Measurements from ENCODE around the gene E2F2.
"Not testable (repeated sequence)": the region's sequence is repeated elsewhere in the genome, so short reads cannot be mapped to it uniquely, and the experiment has no call there.

E2F2 gene

DNA sequence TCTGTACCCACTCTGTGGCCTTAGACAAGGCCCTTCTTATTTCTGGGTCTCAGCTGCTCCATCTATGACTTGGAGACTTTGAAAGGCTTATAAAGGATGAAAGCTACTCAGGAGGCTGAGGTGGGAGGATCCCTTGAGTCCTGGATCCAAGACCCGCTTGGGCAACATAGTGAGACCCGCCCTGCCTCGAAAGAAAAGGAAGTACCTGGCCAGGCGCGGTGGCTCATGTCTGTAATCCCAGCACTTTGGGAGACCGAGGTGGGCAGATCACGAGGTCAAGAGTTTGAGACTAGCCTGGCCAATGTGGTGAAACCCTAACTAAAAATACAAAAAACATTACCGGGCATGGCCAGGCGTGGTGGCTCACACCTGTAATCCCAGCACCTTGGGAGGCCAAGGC lies 14.8 kb upstream of the E2F2 start:
- DNase-seq: no peak

DNA sequence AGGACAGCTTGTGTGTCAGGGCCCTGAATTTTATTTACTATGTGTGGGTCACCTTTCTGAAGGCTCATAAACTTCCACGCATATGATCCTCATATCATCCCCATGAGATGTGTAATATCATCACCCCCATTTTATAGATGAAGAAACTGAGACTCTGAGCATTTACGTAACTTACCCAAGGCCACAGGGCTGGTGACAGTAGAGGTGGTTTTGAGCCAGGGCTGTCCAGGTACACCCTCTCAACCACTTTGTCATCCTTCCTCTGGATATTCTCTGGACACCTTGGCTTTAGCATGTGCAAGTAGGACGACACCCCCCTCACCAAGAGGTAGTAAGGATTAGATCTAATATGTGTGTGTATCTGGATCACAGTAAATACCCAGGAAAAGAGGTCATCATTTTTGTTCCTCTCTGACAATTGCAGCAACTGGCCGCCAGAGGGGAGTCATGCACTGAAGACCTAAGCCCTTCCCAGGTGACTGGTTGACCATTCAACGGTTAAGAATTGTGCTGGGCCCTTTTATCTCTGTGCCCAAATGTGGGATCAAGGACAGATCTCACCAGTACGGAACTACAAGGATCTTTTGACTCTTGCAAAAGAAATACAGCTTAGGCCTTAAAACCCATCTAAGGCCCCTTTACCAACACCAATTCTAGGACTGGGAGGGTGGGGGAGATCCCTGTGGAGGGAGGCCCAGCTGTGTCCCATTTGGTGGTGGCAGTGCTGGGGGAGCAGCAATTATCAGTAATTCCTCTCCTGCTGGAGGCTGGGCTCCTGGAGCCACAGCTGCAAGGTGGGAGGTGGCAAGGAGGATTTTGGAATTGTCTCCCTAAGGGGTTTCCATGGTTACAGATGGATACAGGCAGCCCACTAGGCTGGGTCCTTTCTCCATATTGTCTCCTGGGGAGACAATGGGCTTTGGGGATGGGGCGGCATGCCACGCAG lies 13.7 kb upstream of the E2F2 start:
- DNase-seq: peak; percentile 87

DNA sequence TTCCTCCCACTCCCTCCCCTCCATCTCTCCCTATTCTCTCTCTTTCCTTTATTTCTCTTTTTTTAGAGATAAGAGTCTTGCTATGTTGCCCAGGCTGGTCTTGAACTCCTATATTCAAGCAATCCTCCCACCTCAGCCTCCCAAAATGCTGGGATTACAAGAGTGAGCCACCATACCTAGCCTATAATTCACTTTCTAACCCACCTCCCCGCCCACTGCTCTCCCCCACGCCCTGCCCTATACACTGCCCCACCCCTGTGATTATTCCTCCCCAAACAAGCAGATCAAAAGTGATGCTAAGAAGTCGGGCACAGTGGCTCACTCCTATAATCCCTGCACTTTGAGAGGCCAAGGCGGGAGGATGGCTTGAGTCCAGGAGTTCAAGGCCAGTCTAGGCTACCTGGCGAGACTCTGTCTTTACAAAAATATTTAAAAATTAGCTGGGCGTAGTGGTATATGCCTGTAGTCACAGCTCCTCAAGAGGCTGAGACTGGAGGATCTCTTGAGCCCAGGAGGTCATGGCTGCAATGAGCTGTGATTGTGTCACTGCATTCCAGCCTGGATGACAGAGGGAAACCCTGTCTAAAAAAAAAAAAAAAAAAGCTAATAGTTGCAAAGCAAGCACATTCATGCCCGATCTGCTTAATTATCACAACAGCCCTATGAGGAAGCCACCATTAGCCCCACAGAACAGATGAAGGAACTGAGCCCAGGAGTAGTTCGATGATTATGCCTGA lies 12.8 kb upstream of the E2F2 start:
- no peak for DNase-seq

DNA sequence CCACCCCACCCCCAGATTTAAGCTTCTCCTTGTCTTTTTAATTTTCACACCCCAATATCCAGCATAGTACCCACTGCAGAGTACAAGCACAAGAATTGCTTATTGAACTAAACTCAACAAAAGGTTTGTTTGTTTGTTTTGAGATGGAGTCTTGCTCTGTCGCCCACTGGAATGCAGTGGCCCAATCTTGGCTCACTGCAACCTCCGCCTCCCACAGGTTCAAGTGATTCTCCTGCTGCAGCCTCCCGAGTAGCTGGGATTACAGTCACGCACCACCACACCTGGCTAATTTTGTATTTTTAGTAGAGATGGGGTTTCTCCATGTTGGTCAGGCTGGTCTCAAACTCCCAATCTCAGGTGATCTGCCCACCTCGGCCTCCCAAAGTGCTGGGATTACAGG lies 11.9 kb upstream of the E2F2 start:
- not testable (repeated sequence) for DNase-seq

DNA sequence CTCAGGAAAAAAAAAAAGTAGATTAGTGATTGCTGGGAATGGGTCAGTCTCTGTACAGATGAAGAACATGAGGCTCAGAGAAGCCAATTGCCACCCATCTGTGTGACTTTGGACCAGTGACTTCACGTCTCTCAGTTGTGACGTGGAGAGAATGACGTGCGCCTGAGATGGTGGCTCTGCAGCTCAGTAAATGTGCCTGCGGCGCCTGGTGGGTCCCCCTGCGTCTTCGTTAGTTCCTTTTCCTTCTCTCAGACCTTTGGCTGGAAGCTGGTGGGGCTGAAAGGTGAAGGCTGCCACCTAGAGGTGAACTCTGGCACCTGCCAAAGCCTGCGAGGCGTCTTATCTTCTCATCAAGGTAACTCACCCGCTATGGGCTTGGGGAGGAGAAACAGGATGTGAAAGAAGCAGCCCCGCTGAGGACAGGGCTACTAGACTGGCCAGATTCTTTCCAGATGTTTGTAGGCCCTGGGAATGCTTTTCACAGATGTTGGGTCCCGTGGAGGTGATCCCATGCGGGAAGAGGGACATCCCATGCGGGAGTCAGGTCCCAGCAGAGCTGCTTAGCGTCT lies 8.7 kb upstream of the E2F2 start:
- peak; percentile 96 for DNase-seq

DNA sequence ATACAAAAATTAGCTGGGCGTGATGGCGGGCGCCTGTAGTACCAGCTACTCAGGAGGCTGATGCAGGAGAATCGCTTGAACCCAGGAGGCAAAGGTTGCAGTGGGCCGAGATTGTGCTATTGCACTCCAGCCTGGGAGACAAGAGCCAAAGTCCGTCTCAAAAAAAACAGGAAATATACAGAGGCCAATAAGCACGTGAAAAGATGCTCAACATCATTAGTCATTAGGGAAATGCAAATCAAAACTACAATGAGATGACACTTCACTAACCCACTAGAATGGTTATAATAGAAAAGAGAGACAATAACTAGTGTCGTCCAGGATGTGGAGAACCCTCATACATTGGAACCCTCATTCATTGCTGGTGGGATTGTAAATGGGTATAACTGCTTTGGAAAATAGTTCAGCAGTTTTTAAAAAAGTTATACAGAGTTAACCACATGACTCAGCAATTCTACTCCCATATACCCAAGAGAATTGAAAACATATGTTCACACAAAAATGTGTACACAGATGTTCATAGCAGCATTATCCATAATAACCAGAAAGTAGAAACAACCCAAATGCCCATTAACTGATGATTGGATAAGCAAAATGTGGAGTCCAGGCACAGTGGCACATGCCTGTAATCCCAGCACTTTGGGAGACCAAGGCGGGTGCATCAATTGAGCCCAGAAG lies 6.4 kb upstream of the E2F2 start:
- DNase-seq: no peak

DNA sequence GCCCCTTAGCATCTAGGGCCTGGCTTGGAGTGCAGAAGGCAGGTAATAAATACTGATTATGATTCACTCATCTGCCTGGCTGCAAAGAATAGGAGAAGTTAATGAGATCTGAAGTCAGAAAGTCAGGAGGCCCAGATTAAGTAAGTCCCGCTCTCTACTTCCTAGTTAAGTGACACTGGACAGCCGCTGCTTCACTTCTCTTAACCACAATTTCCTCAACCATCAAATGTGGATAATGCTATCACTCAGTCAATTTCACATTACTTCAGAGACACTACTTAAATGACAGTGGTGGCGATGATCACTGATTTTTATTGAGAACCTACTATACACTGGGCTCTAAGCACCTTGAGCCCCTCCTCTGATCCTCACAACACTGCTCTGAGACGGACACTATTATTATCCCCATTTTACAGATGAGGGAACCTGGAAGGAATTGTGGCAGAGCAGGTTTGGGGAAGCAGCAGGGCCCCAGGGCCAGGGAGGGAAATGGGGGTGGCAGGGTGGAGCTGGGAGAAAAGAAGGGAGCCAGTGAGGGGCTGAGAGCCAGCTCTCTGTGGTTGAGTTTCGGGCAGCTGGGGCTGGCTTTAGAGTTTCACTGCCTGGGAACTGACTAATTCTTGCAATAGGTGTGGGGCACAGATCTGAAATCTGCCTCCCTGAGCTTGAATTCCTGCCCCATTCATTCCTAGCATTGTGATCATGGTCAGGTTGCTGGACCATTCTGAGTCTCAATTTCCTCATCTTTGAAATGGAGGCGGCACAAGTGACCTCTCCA lies 2.4 kb upstream of the E2F2 start:
- no peak for DNase-seq

DNA sequence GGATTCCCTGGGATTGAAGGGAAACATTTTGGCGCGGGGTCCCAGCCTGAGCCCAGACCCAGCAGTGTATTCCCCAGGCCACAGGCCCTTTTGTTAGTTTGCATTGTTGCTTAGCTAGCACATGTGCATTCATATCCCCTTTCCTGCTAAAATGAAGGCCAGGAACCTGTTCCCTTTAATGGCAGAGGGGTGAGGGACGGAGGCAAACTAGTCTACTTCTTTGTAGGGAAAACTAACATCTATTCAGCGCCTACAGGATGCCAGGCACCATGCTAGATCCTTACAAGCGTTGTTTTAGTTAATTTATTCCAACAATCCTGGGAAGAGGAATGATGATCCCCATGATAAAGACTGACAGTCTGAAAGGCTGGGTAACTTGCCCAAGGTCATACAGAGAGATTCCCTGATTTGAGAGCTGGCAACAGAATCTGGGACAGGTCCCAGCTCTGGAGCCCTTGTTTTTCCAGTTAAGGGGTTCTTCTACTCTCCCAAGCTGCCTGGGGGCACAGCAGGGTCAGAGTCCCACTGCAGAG lies 595 bp upstream of the E2F2 start:
- DNase-seq: no peak

DNA sequence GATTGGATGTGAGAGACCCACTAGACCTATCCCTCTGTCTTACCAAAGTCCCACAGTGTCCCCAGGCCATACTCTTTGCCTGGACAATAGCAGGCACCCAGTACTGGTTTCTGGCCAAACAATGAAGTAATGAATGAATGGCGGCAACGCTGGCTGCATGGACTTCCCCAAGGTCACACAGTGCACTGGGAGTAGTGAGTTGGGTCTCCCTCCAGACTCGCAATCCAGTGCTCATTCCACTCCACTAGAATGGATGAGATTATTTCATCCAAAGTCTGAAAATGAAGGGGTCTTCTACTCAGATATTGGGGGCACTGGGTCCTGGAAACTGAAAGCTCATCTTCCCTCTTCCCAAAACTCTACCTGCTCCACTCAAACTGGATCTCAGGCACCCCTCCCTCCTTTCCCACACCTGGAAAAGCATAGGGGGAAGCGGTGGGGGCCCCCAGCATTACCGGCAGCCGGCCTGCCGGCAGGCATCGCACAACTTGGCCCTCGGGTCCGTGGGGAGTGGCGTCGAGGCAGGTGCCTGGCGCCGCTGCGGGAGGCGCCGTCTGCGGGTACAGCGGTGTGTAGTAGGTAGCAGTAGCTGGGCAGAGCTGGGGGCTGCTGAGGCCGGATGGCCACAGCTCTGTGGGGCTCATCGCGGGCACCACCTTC lies 816 bp downstream of the E2F2 start:
- no peak for DNase-seq

DNA sequence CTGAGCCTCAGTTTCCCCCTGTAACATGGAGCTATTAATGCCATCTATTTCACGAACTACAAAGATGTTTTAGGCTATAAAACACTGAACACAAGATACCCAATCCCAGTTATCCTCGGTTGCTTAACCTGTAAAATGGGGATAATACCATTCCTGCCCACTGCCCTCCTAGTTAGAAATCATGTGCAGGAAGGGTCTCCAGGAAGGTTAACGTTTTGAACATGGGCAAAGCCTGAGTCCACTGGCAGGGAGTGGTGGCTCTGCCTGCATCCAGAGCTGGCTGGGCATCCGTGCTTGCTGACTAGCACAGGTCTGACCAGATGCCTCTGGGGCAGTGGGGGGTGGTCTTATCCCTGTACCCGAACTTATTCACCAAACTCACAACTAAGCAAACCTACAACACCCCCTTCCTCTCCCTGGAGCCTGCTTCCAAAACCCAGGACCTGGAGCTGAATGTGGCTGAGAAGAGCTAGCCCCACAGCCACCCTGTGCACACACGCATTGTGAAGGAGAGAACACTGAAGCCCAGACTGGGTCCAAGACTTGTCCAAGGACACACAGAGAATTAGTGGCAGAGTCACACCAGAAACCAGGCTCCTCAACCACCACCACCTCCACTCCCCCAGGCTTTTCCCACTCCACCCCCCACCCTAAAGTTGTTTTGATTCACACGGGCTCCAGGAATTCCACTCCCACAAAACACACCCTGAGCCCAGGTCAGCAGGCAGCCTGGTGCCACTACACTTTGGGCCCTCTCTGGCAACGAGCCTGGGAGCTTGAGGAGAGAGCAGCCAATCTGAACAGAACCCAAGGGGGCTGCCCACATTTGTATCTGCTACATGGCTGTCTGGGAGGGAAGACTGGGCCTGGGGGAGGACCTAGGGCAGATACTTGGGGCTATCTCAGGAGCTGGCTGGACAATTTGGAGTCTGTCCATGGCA lies 1.6 kb downstream of the E2F2 start:
- no peak for DNase-seq

DNA sequence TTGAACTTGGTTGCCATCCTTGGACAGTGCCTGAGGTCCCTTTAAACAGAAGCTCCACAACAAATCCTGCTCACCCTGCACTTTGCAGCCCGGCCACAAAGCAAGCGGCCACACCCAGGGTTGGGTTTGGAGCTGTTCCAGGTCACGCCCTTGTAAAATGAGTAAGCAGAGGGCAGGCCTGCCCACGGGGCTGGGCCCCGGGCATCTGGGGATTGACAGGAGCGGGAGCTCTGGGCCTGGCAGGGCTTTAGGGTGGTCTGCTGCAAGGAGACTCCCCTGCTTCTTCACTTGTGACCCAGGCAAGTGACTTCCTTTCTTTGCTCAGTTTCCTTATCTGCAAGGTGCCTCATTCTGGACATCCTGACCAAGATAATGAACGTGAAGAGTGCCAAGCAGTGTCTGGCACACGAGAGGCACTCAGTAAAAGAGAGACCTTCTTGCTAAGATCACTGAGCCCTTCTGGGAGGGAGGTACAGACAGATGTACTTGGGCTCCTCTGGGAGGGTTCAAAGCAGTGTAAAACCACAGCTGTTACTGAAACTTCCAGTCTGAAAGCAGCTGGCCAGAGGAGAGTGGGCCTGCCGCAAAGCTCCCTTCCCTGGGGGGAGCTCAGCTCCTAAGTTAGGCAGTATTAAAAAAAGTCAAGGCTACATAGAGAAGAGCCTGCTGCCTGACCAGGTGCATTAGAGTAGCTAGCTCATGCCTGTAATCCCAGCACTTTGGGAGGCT lies 2.6 kb downstream of the E2F2 start:
- peak; percentile 89 for DNase-seq

DNA sequence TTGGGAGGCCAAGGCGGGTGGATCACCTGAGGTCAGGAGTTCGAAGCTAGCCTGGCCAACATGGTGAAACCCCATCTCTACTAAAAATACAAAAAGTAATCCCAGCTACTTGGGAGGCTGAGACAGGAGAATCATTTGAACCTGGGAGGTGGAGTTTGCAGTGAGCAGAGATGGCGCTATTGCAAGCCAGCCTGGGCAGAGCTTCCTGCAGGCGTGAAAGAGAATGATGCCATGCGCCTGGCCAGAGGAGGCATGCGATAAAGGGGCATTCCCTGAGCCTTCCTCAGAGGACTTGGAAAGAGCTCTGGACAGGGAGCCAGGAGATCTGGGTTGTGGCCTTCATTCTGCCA lies 3.2 kb downstream of the E2F2 start:
- DNase-seq: no peak

DNA sequence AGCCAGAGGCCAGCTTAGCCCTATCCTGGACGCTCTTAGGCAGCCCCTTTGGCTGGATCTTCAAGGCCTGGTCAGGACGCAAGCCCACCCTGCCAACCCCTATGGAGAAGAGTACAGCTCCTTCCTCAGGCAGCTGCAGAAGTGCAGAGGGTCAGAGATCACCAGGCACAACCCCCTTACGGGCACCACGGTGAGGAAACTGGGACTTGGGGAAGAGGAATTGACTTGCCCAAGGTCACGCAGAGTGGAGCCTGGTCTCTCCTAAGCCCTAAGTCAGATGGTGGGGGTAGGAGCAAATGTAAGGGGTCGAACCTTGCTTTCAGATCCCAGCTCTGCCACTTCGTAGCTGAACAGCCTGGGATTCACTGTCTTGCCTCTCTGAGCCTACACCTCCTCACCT lies 3.7 kb downstream of the E2F2 start:
- DNase-seq: no peak

DNA sequence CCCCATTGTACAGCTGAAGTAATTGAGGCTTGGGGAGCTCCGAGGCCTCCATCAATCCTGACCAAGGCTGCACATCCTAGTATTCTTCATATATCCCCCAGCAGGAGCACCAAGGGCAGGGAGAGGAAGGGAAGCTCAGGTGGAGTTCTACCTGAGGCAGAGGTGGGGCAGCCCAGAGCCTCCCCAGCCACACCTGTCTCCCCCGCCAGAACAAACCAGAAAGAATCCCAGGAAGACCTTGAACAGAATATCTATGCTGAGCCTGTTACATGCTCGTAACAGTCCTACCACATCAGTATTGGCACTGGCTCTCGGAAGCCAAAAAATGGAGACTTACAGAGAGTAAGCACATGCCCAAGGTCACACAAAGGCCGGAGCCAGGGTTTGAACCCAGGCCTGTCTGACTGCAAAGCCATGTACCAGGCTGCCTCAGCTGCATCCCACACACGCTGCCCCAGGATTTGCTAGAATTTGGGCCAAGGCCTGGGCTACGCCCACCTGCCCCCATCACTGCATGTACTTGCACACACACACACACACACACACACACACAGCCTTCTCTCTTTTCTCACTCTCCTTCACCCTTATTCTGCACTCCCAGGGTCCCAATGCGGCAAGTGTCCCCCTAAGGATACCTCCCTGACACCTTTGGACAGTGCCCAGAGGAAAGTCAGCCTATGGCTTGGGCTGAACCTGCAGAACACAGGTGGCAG lies 4.5 kb downstream of the E2F2 start:
- DNase-seq: no peak

DNA sequence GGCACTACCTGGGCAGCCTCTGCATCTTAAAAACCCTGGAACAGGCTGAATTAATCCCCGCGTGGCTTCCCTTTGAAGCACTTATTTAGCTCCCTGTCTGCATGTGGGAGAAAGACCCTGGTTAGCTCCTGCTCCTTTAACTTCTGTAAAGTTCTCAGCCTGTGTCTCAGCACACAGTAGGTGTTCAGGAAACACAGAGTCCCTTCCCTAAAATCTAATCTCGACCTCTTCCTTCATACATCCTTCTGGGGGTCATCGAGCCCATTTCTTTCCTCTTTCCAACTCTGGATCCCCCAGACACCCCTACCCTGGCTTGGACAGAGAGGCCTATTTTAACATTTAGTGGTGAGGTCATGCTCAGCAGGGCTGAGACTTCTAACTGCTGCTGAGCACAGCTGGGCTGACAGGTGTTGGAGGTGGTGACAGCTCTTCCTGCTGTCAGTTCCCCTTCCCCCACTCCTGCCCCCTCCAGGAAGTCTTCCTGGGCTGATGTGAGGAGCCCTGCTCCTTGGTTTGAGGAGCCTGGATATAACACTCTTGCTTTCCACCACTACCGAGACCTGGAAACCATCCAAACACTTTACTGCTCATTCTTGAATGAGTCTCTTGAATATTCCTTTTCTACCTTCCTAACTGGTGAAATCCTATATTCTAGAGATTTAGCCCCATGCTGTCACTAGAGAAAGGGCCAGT lies 5.3 kb downstream of the E2F2 start:
- no peak for DNase-seq

DNA sequence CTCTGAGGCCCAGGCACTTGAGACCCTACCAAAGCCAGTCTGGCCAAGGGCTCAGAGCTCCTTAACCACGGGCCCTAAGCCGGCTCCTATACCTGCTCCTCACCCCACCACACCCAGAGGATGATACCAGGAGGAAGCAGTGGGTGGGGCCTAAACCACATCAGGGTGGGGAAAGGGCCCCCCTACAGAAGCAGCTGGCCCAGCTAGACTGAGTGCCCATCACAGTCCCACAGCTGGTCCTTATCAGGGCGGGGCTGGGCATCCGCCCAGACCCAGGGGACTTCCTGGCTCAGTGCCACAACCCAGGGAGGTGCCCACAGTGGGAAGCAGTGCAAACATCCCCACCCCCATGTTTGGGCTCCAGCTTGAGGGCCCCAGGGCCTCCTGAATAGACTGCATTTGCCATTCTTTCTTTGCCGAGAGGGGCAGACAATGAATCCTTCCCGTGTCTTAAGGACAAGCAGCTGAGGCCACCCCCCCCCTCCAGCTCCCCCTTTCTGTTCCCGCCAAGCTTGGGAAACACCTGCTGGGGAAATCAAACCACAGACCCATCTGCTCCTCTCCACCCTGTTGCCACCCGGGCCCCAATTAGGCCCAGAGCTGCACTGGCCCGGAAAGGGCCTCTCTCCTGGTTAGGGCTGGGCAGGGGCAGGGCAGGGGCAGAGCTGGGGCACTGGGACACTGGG lies 6.2 kb downstream of the E2F2 start:
- DNase-seq: no peak

DNA sequence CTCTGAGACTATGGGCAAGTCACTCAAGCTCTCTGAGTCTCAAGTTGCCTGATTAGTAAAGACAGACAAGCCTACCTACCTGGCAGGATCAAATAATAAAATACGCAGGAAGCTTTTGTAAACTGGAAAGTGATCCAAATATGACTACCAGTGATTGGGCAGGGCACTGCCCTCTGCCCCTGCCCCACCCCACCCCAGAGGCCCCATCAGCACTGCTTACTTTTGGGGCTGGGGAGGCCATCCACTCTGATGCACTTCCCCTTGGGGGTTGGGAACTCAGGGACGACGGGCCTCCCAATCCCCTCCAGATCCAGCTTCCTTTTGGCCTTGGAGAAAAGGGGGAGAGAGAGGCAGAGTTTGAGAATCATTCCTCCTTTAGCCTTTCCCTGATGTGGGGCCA lies 6.9 kb downstream of the E2F2 start:
- no peak for DNase-seq
